Measurements from ENCODE around the gene ZC4H2.
"Not testable (repeated sequence)": the region's sequence is repeated elsewhere in the genome, so short reads cannot be mapped to it uniquely, and the experiment has no call there.

Gene ZC4H2

GRCh38 chrX:64975989-64976672 is at the start of gene ZC4H2:
TSS of gene ZC4H2 (minus strand) at chrX:64976450. CDS start at chrX:64976377, 73 bp downstream.
- peak; percentile 64 for DNase-seq
- no peak for TF ChIP-seq CTCF (IDR thresholded peaks at IDR 0.05)
- Mint-ChIP-seq H3K36me3 (ENCODE audit: low read depth) (peaks cover 46% of the 10 kb centered on the region), H3K27me3 (ENCODE audit: low read depth, poor library complexity) (no peaks in the 10 kb centered on the region), H3K4me3 (peak within 1 kb of the TSS; percentile 96), H3K27ac (peak within 1 kb of the TSS; percentile 55), H3K4me1 (peaks cover 4% of the 10 kb centered on the region), H3K9me3 (peaks cover 56% of the 10 kb centered on the region)

DNA sequence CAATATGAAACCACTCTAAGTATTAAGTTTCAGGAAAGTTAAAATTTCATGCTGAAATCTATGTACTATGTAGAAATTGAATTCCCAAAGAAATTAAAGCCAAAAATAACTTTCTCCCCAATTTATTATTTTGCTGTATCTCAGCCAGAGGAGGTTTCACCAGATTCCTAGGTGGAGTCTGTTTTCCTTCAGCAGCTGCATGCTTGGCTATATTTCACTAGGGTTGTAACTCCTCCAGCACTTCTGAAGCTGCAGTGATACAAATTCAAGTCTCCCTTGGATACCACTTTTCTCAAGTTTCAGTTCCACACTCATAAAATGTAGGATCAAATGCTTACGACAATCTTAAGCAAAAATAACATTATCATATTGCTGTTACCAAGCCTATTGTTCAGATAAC is 41.2 kb upstream of the ZC4H2 start:
- Mint-ChIP-seq H3K4me3 (no peak overlapping the region), H3K27ac (peak overlapping the region; percentile 57), H3K36me3 (ENCODE audit: low read depth) (peaks cover 21% of the 10 kb centered on the region), H3K9me3 (peaks cover 63% of the 10 kb centered on the region), H3K27me3 (ENCODE audit: low read depth, poor library complexity) (no peaks in the 10 kb centered on the region), H3K4me1 (peaks cover 21% of the 10 kb centered on the region)
- no peak for TF ChIP-seq CTCF (IDR thresholded peaks at IDR 0.05)
- no peak for DNase-seq

DNA sequence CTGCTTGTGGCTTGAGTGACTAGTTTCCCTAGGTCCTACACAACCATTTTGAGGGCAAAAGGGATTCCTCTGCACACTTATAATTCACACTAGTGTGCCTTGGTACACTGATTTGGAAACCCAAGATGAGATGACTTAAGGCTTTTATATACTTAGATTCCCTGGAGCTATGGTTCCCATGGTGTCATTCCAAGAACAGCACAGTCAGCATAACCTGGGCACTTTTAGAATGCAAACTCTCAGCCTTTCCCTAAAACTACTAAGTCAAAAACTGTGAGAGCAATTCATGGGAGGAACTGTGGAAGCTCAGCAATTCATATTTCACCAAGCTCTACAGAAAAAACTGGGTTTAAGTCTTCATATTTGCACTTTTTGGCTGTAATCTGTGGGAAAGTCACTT is 38.0 kb upstream of the ZC4H2 start:
- H3K27me3 Mint-ChIP-seq (ENCODE audit: low read depth, poor library complexity): no peaks in the 10 kb centered on the region
- H3K36me3 Mint-ChIP-seq (ENCODE audit: low read depth): peaks cover 6% of the 10 kb centered on the region
- peaks cover 16% of the 10 kb centered on the region for H3K4me1 Mint-ChIP-seq
- H3K27ac Mint-ChIP-seq: no peak overlapping the region
- no peak overlapping the region for H3K4me3 Mint-ChIP-seq
- no peak for DNase-seq
- H3K9me3 Mint-ChIP-seq: peaks cover 38% of the 10 kb centered on the region
- TF ChIP-seq CTCF (IDR thresholded peaks at IDR 0.05): no peak

DNA sequence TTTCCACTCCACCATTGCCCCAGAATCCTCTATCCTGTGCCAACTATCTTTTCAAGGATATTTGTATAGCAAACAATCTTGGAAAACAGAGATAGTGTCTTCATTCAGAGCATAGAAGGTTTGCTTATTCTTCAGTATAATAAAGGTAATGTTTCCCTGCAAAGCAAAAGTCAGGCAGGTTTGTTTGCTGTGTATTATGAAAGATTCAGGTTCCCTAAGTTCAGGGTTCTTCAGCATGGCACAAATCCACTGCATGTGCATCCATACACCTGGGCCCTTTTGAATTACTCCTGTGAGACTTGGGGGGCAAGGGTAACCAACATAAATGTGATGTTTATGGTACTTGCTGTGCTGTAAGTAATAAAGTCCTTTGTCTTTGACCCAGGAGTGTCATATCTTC is 33.2 kb upstream of the ZC4H2 start:
- Mint-ChIP-seq H3K9me3 (peaks cover 43% of the 10 kb centered on the region), H3K4me1 (no peaks in the 10 kb centered on the region), H3K4me3 (no peak overlapping the region), H3K27me3 (ENCODE audit: low read depth, poor library complexity) (no peaks in the 10 kb centered on the region), H3K36me3 (ENCODE audit: low read depth) (peaks cover 4% of the 10 kb centered on the region), H3K27ac (no peak overlapping the region)
- no peak for TF ChIP-seq CTCF (IDR thresholded peaks at IDR 0.05)
- no peak for DNase-seq

DNA sequence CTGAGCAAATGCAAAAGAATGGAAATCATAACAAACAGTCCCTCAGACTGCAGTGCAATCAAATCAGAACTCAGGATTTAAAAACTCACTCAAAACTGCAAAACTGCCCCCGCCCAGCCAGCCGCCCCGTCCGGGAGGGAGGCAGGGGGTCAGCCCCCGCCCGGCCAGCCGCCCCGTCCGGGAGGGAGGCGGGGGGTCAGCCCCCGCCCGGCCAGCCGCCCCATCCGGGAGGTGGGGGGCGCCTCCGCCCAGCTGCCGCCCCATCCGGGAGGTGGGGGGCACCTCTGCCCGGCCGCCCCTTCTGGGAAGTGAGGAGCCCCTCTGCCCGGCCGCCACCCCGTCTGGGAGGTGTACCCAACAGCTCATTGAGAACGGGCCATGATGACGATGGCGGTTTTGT is 26.0 kb upstream of the ZC4H2 start:
- not testable (repeated sequence) for H3K27me3 Mint-ChIP-seq (ENCODE audit: low read depth, poor library complexity); DNase-seq; H3K4me1 Mint-ChIP-seq; H3K4me3 Mint-ChIP-seq; H3K27ac Mint-ChIP-seq
- H3K9me3 Mint-ChIP-seq: peaks cover 75% of the 10 kb centered on the region
- peaks cover 19% of the 10 kb centered on the region for H3K36me3 Mint-ChIP-seq (ENCODE audit: low read depth)

GRCh38 chrX:64996805-64997204 is 20.6 kb upstream of the ZC4H2 start:
- Mint-ChIP-seq H3K4me1 (no peaks in the 10 kb centered on the region), H3K27me3 (ENCODE audit: low read depth, poor library complexity) (no peaks in the 10 kb centered on the region), H3K9me3 (peaks cover 64% of the 10 kb centered on the region), H3K27ac (no peak overlapping the region), H3K36me3 (ENCODE audit: low read depth) (peaks cover 5% of the 10 kb centered on the region), H3K4me3 (no peak overlapping the region)
- DNase-seq: no peak
- no peak for TF ChIP-seq CTCF (IDR thresholded peaks at IDR 0.05)
